NCI-H82 treated with DMSO at 0.1 percent for 48 hours (cell line): ENCODE measurements around the gene NLRP13.

Source experiments
- DNase-seq: peaks from one replicate; lab custom pipeline; 2025; ENCODE audit not compliant: unreplicated experiment; lab: John Stamatoyannopoulos, UW

NLRP13 gene

GRCh38 chr19:55907286-55907685 lies 24.9 kb downstream of the NLRP13 start:
- no peak for DNase-seq

- no peak for DNase-seq
These were observed 29.9 kb downstream of the NLRP13 start for GRCh38 chr19:55902080-55902751.

- no peak for DNase-seq
These were observed 30.6 kb downstream of the NLRP13 start for GRCh38 chr19:55901369-55902079.

GRCh38 chr19:55898911-55899310 lies 33.2 kb downstream of the NLRP13 start:
- no peak for DNase-seq

GRCh38 chr19:55882626-55883025 lies 49.5 kb downstream of the NLRP13 start:
- DNase-seq = no peak

GRCh38 chr19:55877211-55877610 lies 54.9 kb downstream of the NLRP13 start:
- no peak for DNase-seq

- no peak for DNase-seq
These were observed 61.4 kb downstream of the NLRP13 start for GRCh38 chr19:55870736-55871135.

- no peak for DNase-seq
These were observed 65.0 kb downstream of the NLRP13 start for GRCh38 chr19:55867101-55867500.

- DNase-seq = no peak
These were observed 65.6 kb downstream of the NLRP13 start for GRCh38 chr19:55866521-55866920.

GRCh38 chr19:55858969-55859368 lies 73.2 kb downstream of the NLRP13 start:
- no peak for DNase-seq

- no peak for DNase-seq
These were observed 73.7 kb downstream of the NLRP13 start for GRCh38 chr19:55858401-55858800.

- DNase-seq = no peak
These were observed 74.2 kb downstream of the NLRP13 start for GRCh38 chr19:55857974-55858373.

GRCh38 chr19:55857149-55857548 lies 75.0 kb downstream of the NLRP13 start:
- DNase-seq = no peak

- DNase-seq = no peak
These were observed 77.0 kb downstream of the NLRP13 start for GRCh38 chr19:55855160-55855559.
